NB4 (cell line): ENCODE measurements around the gene PNMA1.

Experiments used
- DNase-seq: peaks from one replicate; pipeline ENCODE4 v3.0.0; 2010; ENCODE audit warnings: low read depth
- H3K4me3 ChIP-seq: one replicate; pipeline ENCODE4 v1.5.1; 2011; ENCODE audit warnings: mild to moderate bottlenecking, low read depth, low read length, moderate library complexity
- CTCF ChIP-seq: IDR thresholded peaks from one replicate; pipeline ENCODE4 v1.5.1; 2012; ENCODE audit warnings: low read depth, low read length
- MYC ChIP-seq: IDR thresholded peaks from 2 replicates; pipeline ENCODE4 v1.6.1; 2011; ENCODE audit warnings: low read depth, low read length
- POLR2A ChIP-seq: IDR thresholded peaks from 2 replicates; pipeline ENCODE4 v1.6.1; 2011; ENCODE audit warnings: mild to moderate bottlenecking; ENCODE audit not compliant: insufficient read length; ENCODE audit errors: extremely low read depth
- TF ChIP-seq, protein P1 (sequence below): IDR thresholded peaks from 2 replicates; pipeline ENCODE4 v1.6.1; 2011; ENCODE audit warnings: low read depth, low read length

Gene PNMA1

GRCh38 chr14:73751157-73751691, 37.0 kb upstream of the PNMA1 start:
- DNase-seq: peak; percentile 69
- no peak overlapping the region for H3K4me3 ChIP-seq

GRCh38 chr14:73750531-73750901, 36.3 kb upstream of the PNMA1 start:
- no peak for TF ChIP-seq MYC
- TF ChIP-seq CTCF: no peak
- TF ChIP-seq, protein P1, sequence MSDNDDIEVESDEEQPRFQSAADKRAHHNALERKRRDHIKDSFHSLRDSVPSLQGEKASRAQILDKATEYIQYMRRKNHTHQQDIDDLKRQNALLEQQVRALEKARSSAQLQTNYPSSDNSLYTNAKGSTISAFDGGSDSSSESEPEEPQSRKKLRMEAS: no peak
- TF ChIP-seq POLR2A: no peak
- DNase-seq: no peak
- H3K4me3 ChIP-seq: no peak overlapping the region

More at GRCh38 chr14:73751157-73751691, 37.0 kb upstream of the PNMA1 start:
- TF ChIP-seq, protein P1: no peak

- H3K4me3 ChIP-seq: no peak overlapping the region
- TF ChIP-seq CTCF (no peak), POLR2A (no peak), MYC (no peak)
- TF ChIP-seq, protein P1: no peak
- DNase-seq: no peak
Observed at GRCh38 chr14:73749706-73750530, 35.7 kb upstream of the PNMA1 start.

DNA sequence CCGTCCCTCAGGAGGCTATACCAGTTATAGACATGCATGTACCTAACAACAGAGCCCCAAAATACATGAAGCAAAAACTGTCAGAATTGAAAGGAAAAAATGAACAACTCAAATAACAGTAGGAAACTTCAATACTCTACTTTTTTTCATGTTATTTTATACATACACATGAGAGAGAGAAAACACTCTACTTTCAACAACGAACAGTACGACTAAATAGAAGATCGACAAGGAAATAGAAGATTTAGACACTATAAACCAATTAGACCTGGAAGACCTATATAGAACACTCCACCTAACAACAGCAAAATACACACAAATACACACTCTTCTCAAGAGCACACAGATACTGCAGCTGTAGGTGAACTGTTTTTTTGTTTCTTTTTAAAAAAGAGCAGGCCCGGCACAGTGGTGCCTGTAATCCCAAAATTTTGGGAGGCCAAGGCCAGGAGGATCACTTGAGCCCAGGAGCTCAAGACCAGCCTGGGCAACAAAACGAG, 34.7 kb upstream of the PNMA1 start:
- DNase-seq: no peak
- no peak overlapping the region for H3K4me3 ChIP-seq
- TF ChIP-seq, protein P1: no peak

- no peak overlapping the region for H3K4me3 ChIP-seq
- no peak for TF ChIP-seq MYC
- TF ChIP-seq, protein P1: no peak
- TF ChIP-seq CTCF: no peak
- no peak for TF ChIP-seq POLR2A
- no peak for DNase-seq
Observed at GRCh38 chr14:73747379-73748211, 33.4 kb upstream of the PNMA1 start.

DNA sequence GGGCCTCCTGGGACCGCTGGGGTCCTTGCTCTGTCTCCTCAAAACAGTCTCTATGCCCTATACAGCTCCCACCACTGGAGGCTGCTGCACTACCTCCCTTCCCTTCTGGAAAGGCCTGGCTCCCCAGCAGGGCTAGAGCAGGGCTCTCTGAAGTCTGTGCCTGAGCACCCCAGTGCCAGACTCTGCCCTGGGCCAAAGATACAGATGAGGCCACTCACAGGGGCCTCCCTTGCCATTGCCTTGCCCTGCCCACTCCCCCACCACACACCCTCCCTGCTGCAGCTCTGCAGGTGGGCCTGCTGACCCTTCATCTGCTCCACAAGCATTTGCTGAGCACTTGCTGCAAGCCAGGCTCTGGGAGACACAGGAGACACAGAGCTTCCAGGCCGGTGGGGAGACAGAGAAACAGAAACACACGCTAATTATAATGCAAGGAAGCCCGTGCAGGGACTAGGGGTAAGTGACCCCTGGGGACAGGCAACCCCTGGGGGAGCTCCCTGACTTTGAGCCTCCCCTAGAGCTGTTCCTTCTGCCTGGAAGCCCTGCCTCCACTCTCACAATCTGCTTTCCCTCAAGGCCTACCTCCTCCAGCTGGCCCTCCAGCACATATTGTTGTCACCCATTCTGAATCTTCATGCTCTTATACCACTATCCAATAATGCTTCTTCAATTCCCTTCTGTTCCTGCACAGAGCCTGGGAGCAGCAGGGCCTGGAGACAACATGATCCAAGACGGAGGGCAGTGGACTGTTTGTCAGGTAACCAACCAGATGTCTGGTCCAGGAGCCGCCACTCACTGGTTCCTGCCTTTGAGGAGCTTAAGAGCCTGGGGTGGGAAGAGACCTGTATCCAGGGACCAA, 32.6 kb upstream of the PNMA1 start:
- H3K4me3 ChIP-seq: no peak overlapping the region
- TF ChIP-seq, protein P1: no peak
- peak; percentile 45 for TF ChIP-seq CTCF
- DNase-seq: peak; percentile 75
